22Rv1 (cell line): ENCODE results near the gene NEURL1B.

Source experiments
- ZFX ChIP-seq: fragments of 450-650 bp; IDR thresholded peaks from 2 replicates; pipeline ENCODE4 v1.6.1; 2017; ENCODE audit warnings: antibody characterized with exemption, borderline replicate concordance
- TF ChIP-seq, protein P1 (sequence below): fragments of 450-650 bp; IDR thresholded peaks from 2 replicates; pipeline ENCODE4 v1.5.1; 2017; ENCODE audit warnings: mild to moderate bottlenecking

GRCh38 chr5:172717481-172718195, 76.6 kb downstream of the NEURL1B start:
- TF ChIP-seq, protein P1, sequence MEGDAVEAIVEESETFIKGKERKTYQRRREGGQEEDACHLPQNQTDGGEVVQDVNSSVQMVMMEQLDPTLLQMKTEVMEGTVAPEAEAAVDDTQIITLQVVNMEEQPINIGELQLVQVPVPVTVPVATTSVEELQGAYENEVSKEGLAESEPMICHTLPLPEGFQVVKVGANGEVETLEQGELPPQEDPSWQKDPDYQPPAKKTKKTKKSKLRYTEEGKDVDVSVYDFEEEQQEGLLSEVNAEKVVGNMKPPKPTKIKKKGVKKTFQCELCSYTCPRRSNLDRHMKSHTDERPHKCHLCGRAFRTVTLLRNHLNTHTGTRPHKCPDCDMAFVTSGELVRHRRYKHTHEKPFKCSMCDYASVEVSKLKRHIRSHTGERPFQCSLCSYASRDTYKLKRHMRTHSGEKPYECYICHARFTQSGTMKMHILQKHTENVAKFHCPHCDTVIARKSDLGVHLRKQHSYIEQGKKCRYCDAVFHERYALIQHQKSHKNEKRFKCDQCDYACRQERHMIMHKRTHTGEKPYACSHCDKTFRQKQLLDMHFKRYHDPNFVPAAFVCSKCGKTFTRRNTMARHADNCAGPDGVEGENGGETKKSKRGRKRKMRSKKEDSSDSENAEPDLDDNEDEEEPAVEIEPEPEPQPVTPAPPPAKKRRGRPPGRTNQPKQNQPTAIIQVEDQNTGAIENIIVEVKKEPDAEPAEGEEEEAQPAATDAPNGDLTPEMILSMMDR = no peak
- no peak for TF ChIP-seq ZFX
